H1 (cell line): ENCODE data around the gene MIA2.

ENCODE experiments used
- CHD2 ChIP-seq: IDR thresholded peaks from 2 replicates; pipeline ENCODE4 v1.6.1; 2012; ENCODE audit warnings: low read length, improper control_type of control experiment
- CREB1 ChIP-seq: IDR thresholded peaks from 2 replicates; pipeline ENCODE4 v1.6.1; 2012; ENCODE audit warnings: inconsistent platforms
- CTCF ChIP-seq, 3 experiments: IDR thresholded peaks; 1 replicate in 2 of 3; 2 replicates in 1 of 3; pipeline versions ENCODE4 v1.5.1 to v1.6.1; 2011; ENCODE audit warnings: low read length in 3 of 3, mild to moderate bottlenecking in 3 of 3, inconsistent platforms in 2 of 3, low read depth in 1 of 3, moderate library complexity in 1 of 3; ENCODE audit not compliant: insufficient read depth in 1 of 3; ENCODE audit errors: control extremely low read depth in 1 of 3
- EP300 ChIP-seq, 2 experiments: IDR thresholded peaks; 1 replicate in 1 of 2; 2 replicates in 1 of 2; pipeline ENCODE4 v1.6.1; 2011 to 2012; ENCODE audit warnings: low read depth in 2 of 2, low read length in 2 of 2, mild to moderate bottlenecking in 2 of 2, borderline replicate concordance in 1 of 2, inconsistent platforms in 1 of 2, moderate library complexity in 1 of 2
- KDM5A ChIP-seq: fragments of 200-600 bp; IDR thresholded peaks from 2 replicates; pipeline ENCODE4 v1.7.1; 2012; ENCODE audit warnings: mild to moderate bottlenecking, low read length, inconsistent platforms, mixed read lengths
- RXRA ChIP-seq: IDR thresholded peaks from 2 replicates; pipeline ENCODE4 v1.6.1; 2011; ENCODE audit warnings: low read depth, mild to moderate bottlenecking, low read length, moderate library complexity; ENCODE audit not compliant: insufficient read depth
- USF2 ChIP-seq: IDR thresholded peaks from 2 replicates; pipeline ENCODE4 v1.6.1; 2011; ENCODE audit warnings: low read length, improper control_type of control experiment

GRCh38 chr14:39368261-39368959, 134.7 kb downstream of the MIA2 start:
- TF ChIP-seq USF2 (no peak), CTCF (IDR thresholded peaks at IDR 0.05; ENCODE audit: control extremely low read depth in 1 of 3, insufficient read depth in 1 of 3, low read depth in 1 of 3, low read length in 3 of 3) (peak in 2 of 3 experiments; percentile 58 to 65; a peak in 3 of 4 replicates), CHD2 (no peak), CREB1 (no peak), KDM5A (no peak), RXRA (no peak), EP300 (IDR thresholded peaks at IDR 0.05; ENCODE audit: borderline replicate concordance in 1 of 2, low read depth in 2 of 2, low read length in 2 of 2) (no peak)
